Fibroblast of the aortic adventitia (primary cell): Measurements from ENCODE around the gene ACTG2. TPM values are rescaled to one million over a fixed set of nuclear protein-coding genes. Genes with fewer than 3 reads are reported as not detected.
A peak's percentile ranks its signal among the peaks of the same experiment; 100 is the strongest.

Experiments
- DNase-seq: peaks from one replicate; pipeline ENCODE4 v3.0.0-alpha.2; 2010; ENCODE audit warnings: low read depth
- H3K4me3 ChIP-seq: 2 replicates; pipeline ENCODE4 v1.5.1; 2011; ENCODE audit warnings: low read depth, mild to moderate bottlenecking, control low read depth, low read length, moderate library complexity
- CTCF ChIP-seq: IDR thresholded peaks from 2 replicates; pipeline ENCODE4 v1.5.1; 2011; ENCODE audit warnings: mild to moderate bottlenecking, low read length, control low read depth, inconsistent platforms; ENCODE audit not compliant: insufficient read depth
- total RNA-seq: library from RNA; depleted of rRNA; stranded (reverse); fragments of >200 nt; gene quantifications from 2 replicates; pipeline ENCODE4 v1.2.3, GENCODE V29; 2012; ENCODE audit warnings: low replicate concordance

Gene ACTG2
- total RNA-seq, 1 donor, result 2.4 TPM

- no peak overlapping the region for H3K4me3 ChIP-seq
- TF ChIP-seq CTCF, result no peak
- DNase-seq, result no peak
Observed at GRCh38 chr2:73918856-73919255, 26.0 kb downstream of the ACTG2 start.

GRCh38 chr2:73919596-73920228 is 26.9 kb downstream of the ACTG2 start:
- DNase-seq, result no peak
- no peak for TF ChIP-seq CTCF
- no peak overlapping the region for H3K4me3 ChIP-seq

GRCh38 chr2:73920577-73921545 is 28.1 kb downstream of the ACTG2 start:
- peak; percentile 21 for TF ChIP-seq CTCF
- H3K4me3 ChIP-seq, result no peak overlapping the region
- no peak for DNase-seq

GRCh38 chr2:73921581-73921980 is 28.8 kb downstream of the ACTG2 start:
- TF ChIP-seq CTCF, result no peak
- no peak for DNase-seq
- H3K4me3 ChIP-seq, result no peak overlapping the region

- no peak overlapping the region for H3K4me3 ChIP-seq
- DNase-seq, result no peak
- TF ChIP-seq CTCF, result no peak
Observed at GRCh38 chr2:73922681-73923080, 29.9 kb downstream of the ACTG2 start.

GRCh38 chr2:73925033-73925704 is 32.4 kb downstream of the ACTG2 start:
- DNase-seq, result no peak
- no peak overlapping the region for H3K4me3 ChIP-seq
- TF ChIP-seq CTCF, result no peak
